Measurements from ENCODE around the gene ZMYND10.

Gene ZMYND10

DNA sequence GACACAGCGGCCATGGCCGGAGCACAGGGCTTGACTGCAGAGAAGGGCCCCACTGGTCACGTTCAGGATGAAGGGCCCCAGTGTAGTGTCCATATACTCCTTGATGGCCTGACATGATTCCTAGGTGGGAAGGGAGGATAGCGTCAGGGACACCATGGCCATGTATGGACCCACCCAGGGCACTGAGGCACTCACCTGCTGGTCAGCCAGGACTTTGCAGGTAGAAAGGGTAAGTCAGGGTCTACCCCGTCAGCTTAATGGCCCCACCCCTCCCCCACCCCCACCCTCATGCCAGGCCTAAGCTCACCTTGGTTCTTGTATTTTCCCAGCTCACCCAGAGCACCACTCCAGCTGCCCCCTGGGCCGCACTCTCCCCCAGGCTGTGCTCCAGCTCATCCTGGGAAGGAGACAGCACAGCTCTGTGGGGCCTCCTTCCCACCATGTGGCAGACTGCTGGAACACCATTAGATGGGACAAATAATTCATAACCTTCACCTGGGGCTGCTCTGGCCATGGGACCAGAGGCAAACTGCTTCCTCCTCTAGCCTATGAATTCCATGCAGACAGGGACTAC lies 44.8 kb downstream of the ZMYND10 start:
- no peak for DNase-seq

DNA sequence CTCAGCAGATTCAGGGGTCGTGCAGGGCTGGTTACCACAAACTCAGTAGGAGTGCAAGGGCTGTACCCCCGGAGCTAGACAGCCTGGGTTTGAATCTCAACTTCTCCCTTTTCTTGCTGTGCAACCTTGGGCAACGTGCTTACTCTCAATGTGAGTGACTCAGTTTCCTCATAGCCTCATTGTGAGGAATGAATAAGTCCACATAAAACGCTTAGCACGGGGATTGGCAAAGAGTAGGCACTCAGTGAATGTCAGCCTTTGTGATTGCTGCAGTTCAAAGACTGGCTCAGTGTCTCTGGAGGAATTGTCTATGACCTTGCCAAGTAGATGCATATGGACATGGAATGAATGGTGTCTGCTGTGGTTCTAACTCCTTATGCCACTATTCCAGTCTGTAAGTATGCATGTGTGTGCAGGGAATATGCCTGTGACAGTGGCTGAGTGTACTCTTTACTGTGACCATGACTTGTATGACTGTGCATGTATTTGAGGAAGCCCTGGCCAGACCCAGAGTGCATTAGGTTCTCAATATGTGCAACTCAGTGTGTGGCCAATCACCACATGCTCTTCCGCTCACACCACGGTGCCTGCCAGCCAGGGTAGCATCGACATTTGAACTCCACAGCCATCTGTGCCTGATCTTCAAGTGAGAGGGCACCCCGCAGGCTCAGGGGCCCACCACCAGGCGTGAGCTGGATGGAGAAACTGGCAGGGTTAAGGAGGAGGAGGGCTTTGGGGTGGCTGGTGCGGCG lies 45.4 kb downstream of the ZMYND10 start:
- DNase-seq = no peak

DNA sequence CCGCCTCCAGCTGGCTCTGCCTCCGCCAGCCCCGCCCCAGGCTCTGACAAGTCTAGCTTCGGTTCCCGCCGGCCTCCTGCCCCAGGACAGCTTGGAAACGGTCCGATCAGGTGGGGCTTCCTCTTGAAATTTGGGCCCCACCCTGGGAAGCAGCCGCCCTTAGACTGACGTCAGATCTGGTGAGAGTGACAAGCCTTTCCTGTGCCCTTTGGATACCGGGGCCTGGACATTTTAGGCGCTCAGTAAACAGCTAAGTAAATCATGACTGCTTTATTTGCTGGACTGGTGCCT lies 45.9 kb downstream of the ZMYND10 start:
- DNase-seq = no peak

GRCh38 chr3:50298836-50299637 lies 46.5 kb downstream of the ZMYND10 start, which contains the start of the genes HYAL3 and NAA80:
Gene HYAL3, minus strand, starts transcription at chr3:50299405. Its CDS starts 3,803 bp downstream, at chr3:50295602.
Gene NAA80, minus strand, starts transcription at chr3:50299405. Its CDS starts 1,942 bp downstream, at chr3:50297463.
- peak; percentile 89 for DNase-seq

GRCh38 chr3:50297896-50298725 lies 47.4 kb downstream of the ZMYND10 start:
- no peak for DNase-seq

DNA sequence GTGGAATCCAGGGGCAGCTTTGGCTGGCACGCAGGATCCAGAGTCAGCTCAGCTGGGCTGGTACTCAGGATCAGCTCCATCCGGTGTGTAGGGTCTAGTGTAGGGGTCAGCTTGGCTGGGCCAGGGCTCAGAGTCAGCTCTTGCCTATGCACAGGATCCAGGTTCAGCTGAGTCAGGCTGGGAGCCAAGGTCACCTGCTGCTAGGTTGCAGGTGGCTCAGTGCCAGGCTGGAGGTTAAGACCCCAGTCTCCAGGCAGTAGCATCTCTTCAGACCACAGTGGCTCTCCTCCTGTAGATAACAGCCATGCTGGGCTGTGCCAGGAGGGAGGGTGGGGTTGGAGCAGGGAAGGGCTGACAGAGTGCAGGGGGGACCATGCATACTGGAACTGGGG lies 48.2 kb downstream of the ZMYND10 start:
- no peak for DNase-seq

DNA sequence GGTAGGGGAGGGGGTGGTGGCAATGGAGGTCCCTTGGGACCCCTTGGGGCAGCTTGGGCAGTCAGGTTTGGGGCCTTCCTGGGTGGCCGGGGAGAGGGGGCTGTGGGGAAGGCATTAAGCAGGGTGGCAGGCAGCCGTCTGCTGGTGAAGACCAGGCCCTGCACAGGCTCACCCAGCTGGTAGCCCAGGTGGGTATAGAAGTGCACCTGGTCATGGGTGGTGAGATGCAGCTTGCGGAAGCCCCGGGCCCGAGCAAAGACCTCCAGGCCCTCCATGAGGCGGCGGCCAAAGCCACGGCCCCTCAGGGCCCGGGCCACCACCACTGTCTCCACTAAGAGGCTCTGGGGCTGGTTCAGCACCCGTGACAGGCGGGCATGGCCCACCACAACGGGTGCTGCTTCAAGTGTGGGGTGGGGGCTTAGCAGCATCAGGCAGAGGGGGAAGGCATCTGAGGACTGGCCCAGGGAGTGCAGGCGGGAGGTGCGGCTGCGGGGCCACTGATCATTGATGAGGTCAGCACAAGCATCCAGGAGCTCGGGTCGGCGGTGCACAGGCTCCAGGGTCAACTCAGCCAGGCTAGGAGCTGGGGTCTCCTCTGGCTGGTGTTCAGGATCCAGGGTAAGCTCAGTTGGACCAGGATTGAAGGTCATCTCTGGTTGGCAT lies 48.7 kb downstream of the ZMYND10 start:
- DNase-seq = no peak

- no peak for DNase-seq
Observed at GRCh38 chr3:50295553-50296431, 49.7 kb downstream of the ZMYND10 start.

- DNase-seq = no peak
Observed at GRCh38 chr3:50294492-50295403, 50.8 kb downstream of the ZMYND10 start.

DNA sequence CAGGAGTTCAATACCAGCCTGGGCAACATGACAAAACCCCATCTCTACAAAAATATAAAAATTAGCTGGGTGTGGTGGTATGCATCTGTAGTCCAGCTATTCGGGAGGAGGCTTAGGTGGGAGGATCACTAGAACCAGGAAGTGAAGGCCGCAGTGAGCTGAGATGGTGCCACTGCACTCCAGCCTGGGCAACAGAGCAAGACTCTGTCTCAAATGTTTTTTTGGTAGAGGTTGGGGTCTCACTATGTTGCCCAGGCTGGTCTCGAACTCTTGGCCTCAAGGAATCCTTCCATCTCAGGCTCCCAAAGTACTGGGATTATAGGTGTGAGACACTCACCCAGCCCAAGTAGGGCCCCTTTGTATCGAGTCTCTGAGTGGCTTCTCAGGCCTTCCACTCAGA lies 51.4 kb downstream of the ZMYND10 start:
- DNase-seq = no peak

DNA sequence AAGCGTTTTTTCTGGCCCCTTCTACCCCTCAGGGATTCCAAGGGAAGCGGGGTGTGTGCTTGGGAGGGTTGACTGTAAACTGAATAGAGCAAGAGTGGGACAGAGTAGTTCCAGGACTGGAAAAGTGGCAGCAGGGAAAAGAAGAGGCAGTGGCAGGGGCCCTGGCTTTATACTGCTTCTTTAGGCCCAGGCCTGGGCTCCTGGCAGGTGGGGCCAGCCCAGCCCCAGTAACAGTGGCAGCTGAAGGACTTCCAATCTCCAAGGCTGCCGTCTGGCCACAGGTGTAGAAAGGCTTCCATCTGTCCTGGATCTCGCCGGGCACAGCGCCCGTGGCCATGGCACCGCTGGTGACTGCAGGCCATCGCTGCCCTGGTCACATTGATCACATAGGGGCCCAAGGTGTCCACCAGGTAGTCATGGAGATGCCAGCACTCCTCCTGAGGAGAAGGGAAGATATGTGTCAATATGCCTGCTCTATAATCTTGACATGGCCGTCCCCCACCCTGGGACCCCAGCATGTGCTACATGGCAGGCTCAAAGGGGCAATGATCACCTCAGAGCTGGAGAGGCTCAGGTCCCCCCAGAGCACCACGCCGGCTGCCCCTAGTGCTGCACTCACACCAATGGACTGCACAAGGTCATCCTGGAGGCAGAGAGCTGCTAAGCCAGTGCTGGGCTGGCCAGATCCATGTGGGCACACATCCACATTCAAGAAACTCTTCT lies 52.3 kb downstream of the ZMYND10 start:
- no peak for DNase-seq

GRCh38 chr3:50292159-50293078 lies 53.1 kb downstream of the ZMYND10 start, which contains the start of gene IFRD2:
Gene IFRD2, minus strand, starts transcription at chr3:50292429. Its CDS starts 155 bp downstream, at chr3:50292274.
- DNase-seq = peak; percentile 83
